GM19397 (cell line): ENCODE measurements around the gene CD79B.
"Not testable (repeated sequence)": the region's sequence is repeated elsewhere in the genome, so short reads cannot be mapped to it uniquely, and the experiment has no call there.

Experiments used
- ATAC-seq: cut with Tn5 transposase; IDR thresholded peaks from one replicate; pipeline ENCODE4 v1.9.1; 2021; ENCODE audit warnings: mild to moderate bottlenecking, moderate library complexity; ENCODE audit not compliant: unreplicated experiment

CD79B gene

GRCh38 chr17:63881935-63882601 lies 50.1 kb downstream of the CD79B start, which contains the start of gene GH2:
Gene GH2 (minus strand): TSS chr17:63881944. CDS start chr17:63881801, 143 bp downstream.
- no peak for ATAC-seq

- ATAC-seq = not testable (repeated sequence)
Observed at GRCh38 chr17:63881337-63881736, 50.8 kb downstream of the CD79B start.

GRCh38 chr17:63880706-63881105 lies 51.4 kb downstream of the CD79B start:
- ATAC-seq = no peak
